Liver (tissue), 3 donors: Measurements from ENCODE around the gene BCKDHB.

Source experiments
- FOXA2 ChIP-seq: IDR thresholded peaks from 2 replicates; pipeline ENCODE4 v1.6.1; 2016; ENCODE audit warnings: antibody characterized with exemption
- GABPA ChIP-seq, 2 donors: IDR thresholded peaks in 1 of 2; conservative IDR thresholded peaks in 1 of 2; 2 replicates each; pipeline ENCODE4 v1.6.1; 2016; ENCODE audit warnings: antibody characterized with exemption in 2 of 2, mild to moderate bottlenecking in 1 of 2, moderate library complexity in 1 of 2
- HNF4G ChIP-seq: IDR thresholded peaks from 2 replicates; pipeline ENCODE4 v1.6.1; 2016; ENCODE audit warnings: antibody characterized with exemption
- MAX ChIP-seq: IDR thresholded peaks from 2 replicates; pipeline ENCODE4 v1.6.1; 2016; ENCODE audit warnings: antibody characterized with exemption
- REST ChIP-seq: IDR thresholded peaks from 2 replicates; pipeline ENCODE4 v1.6.1; 2016; ENCODE audit warnings: antibody characterized with exemption, mild to moderate bottlenecking
- SP1 ChIP-seq: IDR thresholded peaks from 2 replicates; pipeline ENCODE4 v1.6.1; 2018; ENCODE audit warnings: antibody characterized with exemption, mild to moderate bottlenecking
- TF ChIP-seq, protein P1 (sequence below): IDR thresholded peaks from 2 replicates; pipeline ENCODE4 v1.6.1; 2016; ENCODE audit warnings: antibody characterized with exemption
- TF ChIP-seq, protein P2 (sequence below): fragments of 150-350 bp; IDR thresholded peaks from 2 replicates; pipeline ENCODE4 v1.5.1; 2017; ENCODE audit warnings: improper control_type of control experiment, low read depth, low read length; ENCODE audit not compliant: missing input control
- donor health status: healthy.
- donor health status: healthy.

DNA sequence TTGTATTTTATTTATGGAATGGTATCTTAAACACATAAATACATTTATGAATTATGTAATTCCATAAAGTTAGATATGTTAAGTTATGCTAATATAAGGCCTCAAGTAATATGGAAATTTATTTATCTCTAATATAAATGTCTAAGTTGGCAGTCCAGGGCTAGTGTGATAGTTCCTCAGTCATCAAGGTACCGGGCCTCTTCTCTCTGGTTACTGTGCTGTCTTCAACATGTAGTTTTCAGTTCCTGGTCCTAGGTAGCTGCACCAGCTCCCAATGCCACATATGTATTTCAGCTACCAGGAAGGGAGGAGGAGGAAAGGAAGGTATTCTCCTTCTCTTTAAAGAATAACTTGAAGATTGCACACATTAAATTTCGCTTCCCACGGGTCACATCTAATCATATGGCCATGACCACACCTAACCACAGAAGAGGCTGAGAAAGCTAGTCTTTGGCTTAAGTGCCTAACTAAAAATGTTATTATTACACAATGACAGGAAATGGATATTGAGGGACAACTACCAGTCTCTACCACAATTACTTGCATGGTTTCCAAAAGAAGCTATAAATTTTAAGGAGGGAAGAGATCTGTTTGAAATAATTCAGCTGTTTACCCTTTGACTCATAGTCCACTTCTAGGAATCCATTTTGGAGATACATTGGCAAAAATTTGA lies 68.6 kb downstream of the BCKDHB start:
- no peak for TF ChIP-seq REST
- no peak for TF ChIP-seq SP1
- TF ChIP-seq, protein P1, sequence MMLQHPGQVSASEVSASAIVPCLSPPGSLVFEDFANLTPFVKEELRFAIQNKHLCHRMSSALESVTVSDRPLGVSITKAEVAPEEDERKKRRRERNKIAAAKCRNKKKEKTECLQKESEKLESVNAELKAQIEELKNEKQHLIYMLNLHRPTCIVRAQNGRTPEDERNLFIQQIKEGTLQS = no peak
- TF ChIP-seq, protein P2, sequence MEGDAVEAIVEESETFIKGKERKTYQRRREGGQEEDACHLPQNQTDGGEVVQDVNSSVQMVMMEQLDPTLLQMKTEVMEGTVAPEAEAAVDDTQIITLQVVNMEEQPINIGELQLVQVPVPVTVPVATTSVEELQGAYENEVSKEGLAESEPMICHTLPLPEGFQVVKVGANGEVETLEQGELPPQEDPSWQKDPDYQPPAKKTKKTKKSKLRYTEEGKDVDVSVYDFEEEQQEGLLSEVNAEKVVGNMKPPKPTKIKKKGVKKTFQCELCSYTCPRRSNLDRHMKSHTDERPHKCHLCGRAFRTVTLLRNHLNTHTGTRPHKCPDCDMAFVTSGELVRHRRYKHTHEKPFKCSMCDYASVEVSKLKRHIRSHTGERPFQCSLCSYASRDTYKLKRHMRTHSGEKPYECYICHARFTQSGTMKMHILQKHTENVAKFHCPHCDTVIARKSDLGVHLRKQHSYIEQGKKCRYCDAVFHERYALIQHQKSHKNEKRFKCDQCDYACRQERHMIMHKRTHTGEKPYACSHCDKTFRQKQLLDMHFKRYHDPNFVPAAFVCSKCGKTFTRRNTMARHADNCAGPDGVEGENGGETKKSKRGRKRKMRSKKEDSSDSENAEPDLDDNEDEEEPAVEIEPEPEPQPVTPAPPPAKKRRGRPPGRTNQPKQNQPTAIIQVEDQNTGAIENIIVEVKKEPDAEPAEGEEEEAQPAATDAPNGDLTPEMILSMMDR = no peak
- TF ChIP-seq FOXA2 = no peak
- TF ChIP-seq MAX = no peak
- TF ChIP-seq HNF4G = no peak
- TF ChIP-seq GABPA (IDR thresholded peaks at IDR 0.05 in 1 of 2, conservative IDR thresholded peaks at IDR 0.05 in 1 of 2) = no peak
